ENCODE data around the gene WDR82. TPM values are rescaled to one million over a fixed set of nuclear protein-coding genes. Genes with fewer than 3 reads are reported as not detected.

WDR82 gene
- total RNA-seq, 4 donors from 2014 or later = 46.7 to 57.6 (median 52.5) TPM

DNA sequence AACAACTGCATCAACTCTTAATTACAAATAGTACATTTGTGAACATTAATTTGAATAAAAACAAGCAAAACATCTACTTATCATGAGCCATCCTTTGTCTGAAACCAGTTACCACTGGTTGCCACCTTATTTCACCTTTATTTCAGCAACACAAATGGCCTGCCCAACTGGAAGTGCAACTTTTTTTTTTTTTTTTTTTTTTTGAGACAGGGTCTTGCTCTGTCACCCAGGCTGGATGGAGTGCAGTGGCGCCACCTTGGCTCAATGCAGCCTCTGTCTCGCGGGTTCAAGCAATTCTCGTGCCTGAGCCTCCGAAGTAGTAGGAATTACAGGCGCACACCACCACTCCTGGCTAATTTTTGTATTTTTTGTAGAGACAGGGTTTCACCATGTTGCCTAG, 13.1 kb downstream of the WDR82 start:
- H3K4me1 ChIP-seq = peaks cover 23% of the 10 kb centered on the region
- no peak overlapping the region for H3K27ac ChIP-seq
- TF ChIP-seq EP300 (IDR thresholded peaks at IDR 0.05) = no peak
- TF ChIP-seq, protein P1, sequence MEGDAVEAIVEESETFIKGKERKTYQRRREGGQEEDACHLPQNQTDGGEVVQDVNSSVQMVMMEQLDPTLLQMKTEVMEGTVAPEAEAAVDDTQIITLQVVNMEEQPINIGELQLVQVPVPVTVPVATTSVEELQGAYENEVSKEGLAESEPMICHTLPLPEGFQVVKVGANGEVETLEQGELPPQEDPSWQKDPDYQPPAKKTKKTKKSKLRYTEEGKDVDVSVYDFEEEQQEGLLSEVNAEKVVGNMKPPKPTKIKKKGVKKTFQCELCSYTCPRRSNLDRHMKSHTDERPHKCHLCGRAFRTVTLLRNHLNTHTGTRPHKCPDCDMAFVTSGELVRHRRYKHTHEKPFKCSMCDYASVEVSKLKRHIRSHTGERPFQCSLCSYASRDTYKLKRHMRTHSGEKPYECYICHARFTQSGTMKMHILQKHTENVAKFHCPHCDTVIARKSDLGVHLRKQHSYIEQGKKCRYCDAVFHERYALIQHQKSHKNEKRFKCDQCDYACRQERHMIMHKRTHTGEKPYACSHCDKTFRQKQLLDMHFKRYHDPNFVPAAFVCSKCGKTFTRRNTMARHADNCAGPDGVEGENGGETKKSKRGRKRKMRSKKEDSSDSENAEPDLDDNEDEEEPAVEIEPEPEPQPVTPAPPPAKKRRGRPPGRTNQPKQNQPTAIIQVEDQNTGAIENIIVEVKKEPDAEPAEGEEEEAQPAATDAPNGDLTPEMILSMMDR (IDR thresholded peaks at IDR 0.05) = no peak
- no peak for TF ChIP-seq POLR2AphosphoS5 (IDR thresholded peaks at IDR 0.05)
- TF ChIP-seq POLR2A (IDR thresholded peaks at IDR 0.05) = no peak
- no peaks in the 10 kb centered on the region for H3K27me3 ChIP-seq
- H3K9me3 ChIP-seq = no peaks in the 10 kb centered on the region
- no peak overlapping the region for H3K4me3 ChIP-seq
- peaks cover 82% of the 10 kb centered on the region for H3K36me3 ChIP-seq
- 79% methylated on average over 6 of the region's 6 CpGs for WGBS
- DNase-seq (ENCODE audit: low spot score in 2 of 2) = no peak

DNA sequence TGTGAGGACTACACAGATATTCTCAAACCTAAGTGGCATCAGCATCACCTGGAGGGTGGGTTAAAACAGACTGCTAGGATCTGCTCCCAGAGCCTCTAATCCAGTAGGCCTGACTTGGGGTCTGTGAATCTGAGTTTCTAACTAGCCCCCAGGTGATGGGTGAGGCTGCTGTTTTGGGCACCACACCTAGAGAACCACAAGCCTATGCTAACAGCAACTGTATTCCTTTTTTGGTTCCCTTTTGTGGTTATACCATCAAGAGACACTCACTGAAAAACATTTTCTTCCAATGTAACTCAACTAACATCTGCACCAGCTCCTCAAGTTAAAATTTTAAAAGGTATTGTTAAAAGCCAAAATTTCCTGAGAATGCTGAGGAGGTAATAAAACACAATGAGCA, 16.0 kb downstream of the WDR82 start:
- TF ChIP-seq EP300 (IDR thresholded peaks at IDR 0.05) (no peak), POLR2A (IDR thresholded peaks at IDR 0.05) (no peak), POLR2AphosphoS5 (IDR thresholded peaks at IDR 0.05) (no peak)
- TF ChIP-seq, protein P1 (IDR thresholded peaks at IDR 0.05) = no peak
- no peak for DNase-seq (ENCODE audit: low spot score in 2 of 2)
- H3K36me3 ChIP-seq = peaks cover 93% of the 10 kb centered on the region
- peaks cover 4% of the 10 kb centered on the region for H3K4me1 ChIP-seq
- no peaks in the 10 kb centered on the region for H3K27me3 ChIP-seq
- no peak overlapping the region for H3K27ac ChIP-seq
- H3K4me3 ChIP-seq = no peak overlapping the region
- H3K9me3 ChIP-seq = no peaks in the 10 kb centered on the region

DNA sequence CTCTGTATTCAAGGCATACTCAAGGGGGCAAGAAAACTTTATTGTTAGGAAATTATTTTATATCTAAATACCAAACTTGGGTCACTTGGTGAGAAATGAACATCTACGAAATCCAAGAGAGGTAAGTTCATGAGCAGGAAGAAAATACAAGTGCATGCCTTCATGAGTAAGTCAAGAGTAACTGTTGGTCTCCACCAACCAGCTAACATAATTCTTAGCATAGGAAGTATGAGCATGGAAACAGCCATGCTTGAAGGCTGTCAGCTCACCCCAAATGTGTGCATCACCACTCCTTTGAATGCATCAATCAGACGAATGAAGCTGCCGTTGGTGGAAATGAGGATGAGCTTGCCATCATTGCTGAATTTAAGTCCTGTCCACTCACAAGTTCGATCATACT, 19.0 kb downstream of the WDR82 start:
- TF ChIP-seq EP300 (IDR thresholded peaks at IDR 0.05) (no peak), POLR2AphosphoS5 (IDR thresholded peaks at IDR 0.05) (no peak), POLR2A (IDR thresholded peaks at IDR 0.05) (no peak)
- TF ChIP-seq, protein P1 (IDR thresholded peaks at IDR 0.05) = no peak

DNA sequence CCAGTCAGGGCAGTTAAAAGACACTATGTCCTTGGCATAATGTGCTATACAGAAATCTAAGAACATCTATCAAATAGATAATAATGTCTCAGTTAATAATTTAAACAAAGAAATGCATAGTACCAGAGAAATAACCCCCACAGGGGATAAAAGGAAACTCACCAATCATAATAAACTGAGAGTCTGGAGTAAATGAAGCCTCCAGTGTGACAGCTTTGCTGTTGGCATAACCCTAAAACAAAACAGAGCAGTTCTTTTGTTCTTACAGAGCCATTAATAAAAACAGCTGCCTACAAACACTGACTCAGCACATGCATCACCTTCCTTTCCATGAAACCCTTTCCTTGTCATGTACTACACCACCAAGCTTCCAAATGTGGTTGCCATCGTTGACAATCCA, 19.4 kb downstream of the WDR82 start:
- TF ChIP-seq, protein P1 (IDR thresholded peaks at IDR 0.05) = no peak
- TF ChIP-seq POLR2A (IDR thresholded peaks at IDR 0.05) (no peak), EP300 (IDR thresholded peaks at IDR 0.05) (no peak), POLR2AphosphoS5 (IDR thresholded peaks at IDR 0.05) (no peak)
- no peaks in the 10 kb centered on the region for H3K9me3 ChIP-seq
- no peak for DNase-seq (ENCODE audit: low spot score in 2 of 2)
- no peak overlapping the region for H3K4me3 ChIP-seq
- 70% methylated on average over 1 of the region's 1 CpG for WGBS
- H3K27ac ChIP-seq = no peak overlapping the region
- H3K36me3 ChIP-seq = peaks cover 93% of the 10 kb centered on the region
- H3K4me1 ChIP-seq = peaks cover 11% of the 10 kb centered on the region
- H3K27me3 ChIP-seq = no peaks in the 10 kb centered on the region

More for the DNA sequence above, 19.0 kb downstream of the WDR82 start:
- H3K4me1 ChIP-seq = peaks cover 7% of the 10 kb centered on the region
- DNase-seq (ENCODE audit: low spot score in 2 of 2) = no peak
- H3K27ac ChIP-seq = no peak overlapping the region
- no peak overlapping the region for H3K4me3 ChIP-seq
- peaks cover 97% of the 10 kb centered on the region for H3K36me3 ChIP-seq
- no peaks in the 10 kb centered on the region for H3K9me3 ChIP-seq
- no peaks in the 10 kb centered on the region for H3K27me3 ChIP-seq
- WGBS = 95% methylated on average over 4 of the region's 4 CpGs

DNA sequence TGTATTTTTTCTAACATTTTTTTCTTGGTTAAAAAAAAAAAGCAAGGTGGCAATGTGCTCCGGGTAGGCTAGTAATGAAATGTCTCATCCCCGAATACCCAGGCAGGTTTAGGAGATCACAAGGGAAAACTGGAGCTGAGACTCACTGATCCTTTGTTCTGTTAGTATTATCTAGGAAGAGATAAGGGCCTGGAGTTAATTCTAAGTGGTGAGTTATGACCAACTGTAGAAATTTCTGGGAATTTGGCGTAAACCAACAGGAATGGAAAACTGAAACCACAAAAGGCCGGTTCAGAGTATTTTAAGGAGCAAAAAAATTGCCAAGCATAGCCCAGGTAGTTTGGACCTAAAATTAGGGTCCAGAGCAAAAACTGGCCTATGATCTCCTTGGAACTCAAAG, 20.5 kb downstream of the WDR82 start:
- Histone ChIP-seq H3K27me3 (no peaks in the 10 kb centered on the region), H3K4me1 (peaks cover 18% of the 10 kb centered on the region), H3K27ac (no peak overlapping the region), H3K9me3 (no peaks in the 10 kb centered on the region), H3K36me3 (peaks cover 90% of the 10 kb centered on the region), H3K4me3 (no peak overlapping the region)
- 91% methylated on average over 4 of the region's 4 CpGs for WGBS
- DNase-seq (ENCODE audit: low spot score in 2 of 2) = no peak
- TF ChIP-seq, protein P1 (IDR thresholded peaks at IDR 0.05) = no peak
- no peak for TF ChIP-seq POLR2A (IDR thresholded peaks at IDR 0.05)
- TF ChIP-seq POLR2AphosphoS5 (IDR thresholded peaks at IDR 0.05) = no peak
- TF ChIP-seq EP300 (IDR thresholded peaks at IDR 0.05) = no peak
